ACHN (cell line): ENCODE results near the gene PRMT5.
"Not testable (repeated sequence)": the region's sequence is repeated elsewhere in the genome, so short reads cannot be mapped to it uniquely, and the experiment has no call there.

ENCODE experiments used
- DNase-seq: peaks from one replicate; pipeline ENCODE4 v3.0.0-alpha.2; 2015
- in situ Hi-C: cut with HindIII; loops from 2 replicates; pipeline ENCODE4 v1.10.0; 2017; ENCODE audit warnings: low sequenced_read_pairs, low pct_ligation_motif_present, low pct_unique_long_range_greater_than_20kb

The PRMT5 gene

DNA sequence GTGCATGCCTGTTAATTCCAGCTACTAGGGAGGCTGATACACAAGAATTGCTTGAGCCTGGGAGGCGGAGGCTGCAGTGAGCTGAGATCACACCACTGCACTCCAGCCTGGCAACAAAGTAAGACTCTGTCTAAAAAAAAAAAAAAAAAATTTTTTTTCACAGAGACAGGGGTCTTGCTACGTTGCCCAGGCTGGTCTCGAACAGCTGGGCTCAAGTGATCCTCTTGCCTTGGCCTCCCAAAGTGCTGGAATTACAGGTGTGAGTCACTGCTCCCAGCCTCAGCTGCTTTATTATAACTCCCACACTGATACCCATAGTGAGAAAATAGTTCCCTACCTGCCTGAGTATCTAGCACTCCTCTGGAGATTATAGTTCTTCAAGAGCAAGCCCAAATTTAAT lies 16.5 kb upstream of the PRMT5 start:
- no peak for DNase-seq
- in situ Hi-C loops, result no loop called here

DNA sequence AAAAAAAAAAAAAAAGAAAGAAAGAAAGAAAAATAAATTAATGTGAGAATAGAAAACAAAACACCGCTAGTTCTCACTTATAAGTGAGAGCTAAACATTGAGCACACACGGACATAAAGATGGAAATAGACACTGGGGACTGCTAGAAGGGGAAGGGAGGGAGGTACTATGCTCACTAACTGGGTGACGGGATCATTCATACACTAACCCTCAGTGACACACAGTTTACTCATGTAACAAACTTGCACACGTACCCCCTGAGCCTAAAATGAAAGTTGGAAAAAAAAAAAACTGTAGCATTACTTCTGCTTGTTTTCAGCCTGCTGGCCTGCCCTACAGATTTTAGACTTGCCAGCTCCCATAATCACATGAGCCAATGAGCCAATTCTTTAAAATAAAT lies 10.5 kb upstream of the PRMT5 start:
- in situ Hi-C loops, result no loop called here
- DNase-seq, result no peak

DNA sequence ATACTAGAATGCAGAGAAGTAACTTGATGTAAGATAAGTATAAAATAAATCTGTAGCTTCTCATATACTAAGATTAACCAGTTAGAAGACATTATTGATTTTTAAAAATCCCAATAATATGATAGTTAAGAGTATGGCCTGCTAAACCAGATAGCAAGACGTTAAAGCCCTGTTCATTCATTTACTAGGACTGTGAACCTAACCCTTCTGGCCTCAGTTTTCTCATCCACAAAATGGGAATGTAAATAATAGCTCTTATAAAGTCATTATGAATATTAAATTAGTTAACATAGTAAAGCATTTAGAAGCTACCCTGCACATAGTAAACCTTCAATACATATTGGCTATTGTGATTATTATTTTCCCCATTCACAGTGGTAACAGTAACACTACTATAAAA lies 6.0 kb upstream of the PRMT5 start:
- DNase-seq, result no peak
- in situ Hi-C loops, result no loop called here

DNA sequence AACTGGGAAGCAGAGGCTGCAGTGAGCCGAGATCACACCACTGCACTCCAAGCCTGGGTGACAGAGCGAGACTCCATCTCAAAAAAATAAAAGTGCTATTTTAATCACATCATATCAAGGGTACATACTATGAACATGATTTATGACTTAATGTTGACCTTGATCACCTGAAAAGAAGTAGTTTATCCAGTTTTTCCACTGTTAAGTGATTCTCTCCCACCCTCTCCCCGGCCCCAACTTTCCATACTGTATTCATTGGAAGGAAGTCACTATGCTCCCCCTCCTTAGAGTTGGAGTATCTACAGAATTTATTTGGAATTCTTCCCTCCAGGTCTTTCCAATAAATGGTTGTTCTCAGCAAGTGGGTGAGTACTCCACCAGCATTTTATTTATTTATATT lies 3.0 kb upstream of the PRMT5 start:
- DNase-seq, result no peak
- in situ Hi-C loops, result no loop called here

DNA sequence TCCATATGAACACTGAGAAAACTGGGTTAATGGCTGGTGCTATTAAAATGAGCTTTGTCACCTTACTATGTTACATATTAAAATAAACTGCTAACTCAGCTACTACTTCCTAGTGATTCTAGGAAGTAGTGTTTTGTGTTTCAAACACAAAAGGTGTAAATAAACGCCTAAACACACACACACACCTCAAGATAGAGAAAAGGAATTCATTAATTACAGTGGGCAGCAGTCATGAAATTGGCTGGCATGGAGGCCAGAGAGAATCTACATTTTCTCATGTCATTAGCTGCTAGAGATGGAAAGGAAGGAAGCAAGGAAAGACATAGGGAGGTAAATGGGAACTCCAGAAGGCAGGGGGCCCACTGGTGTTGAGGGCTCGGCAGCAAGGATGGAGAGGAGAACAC lies 787 bp upstream of the PRMT5 start:
- in situ Hi-C loops, result no loop called here
- no peak for DNase-seq

DNA sequence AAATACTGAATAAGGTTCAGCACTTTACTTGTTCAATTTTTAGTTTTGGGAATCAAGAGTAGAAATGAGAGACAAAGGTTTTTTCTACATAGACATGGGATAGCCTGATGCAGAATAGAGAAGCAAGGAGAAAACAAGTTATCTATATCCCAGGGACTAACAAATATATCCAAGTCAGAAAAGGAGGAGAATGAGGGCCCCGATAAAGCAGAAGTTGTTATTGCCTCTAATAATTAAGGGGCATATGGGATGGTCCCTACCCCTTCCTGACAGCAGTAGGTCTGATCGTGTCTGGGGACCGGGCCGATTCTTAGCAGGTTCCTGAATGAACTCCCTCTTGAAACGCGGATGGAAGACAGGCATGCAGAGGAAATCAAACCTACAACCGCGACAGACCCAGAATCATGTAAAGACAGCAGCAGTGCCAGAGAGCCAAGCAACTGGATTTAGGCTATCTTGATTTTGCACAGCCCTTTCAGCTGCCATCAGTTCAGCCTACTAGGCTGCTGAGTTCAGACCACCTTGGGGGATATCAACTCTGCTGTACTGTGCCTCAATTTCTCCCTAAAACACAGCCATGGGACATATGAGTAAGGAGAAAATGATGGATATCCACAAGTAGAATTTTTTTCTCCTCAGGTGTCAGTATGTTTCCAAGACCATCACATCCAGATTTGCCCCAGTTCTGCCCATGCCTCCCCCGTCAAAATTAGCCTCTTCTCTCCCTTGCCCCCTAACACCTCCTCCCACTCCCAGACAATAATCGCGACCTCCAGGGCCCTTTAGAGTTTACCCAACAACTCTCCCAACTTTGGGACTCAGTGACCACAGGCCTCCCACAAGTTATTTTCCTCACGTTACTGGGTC lies 706 bp downstream of the PRMT5 start:
- no peak for DNase-seq
- in situ Hi-C loops, result no loop called here

DNA sequence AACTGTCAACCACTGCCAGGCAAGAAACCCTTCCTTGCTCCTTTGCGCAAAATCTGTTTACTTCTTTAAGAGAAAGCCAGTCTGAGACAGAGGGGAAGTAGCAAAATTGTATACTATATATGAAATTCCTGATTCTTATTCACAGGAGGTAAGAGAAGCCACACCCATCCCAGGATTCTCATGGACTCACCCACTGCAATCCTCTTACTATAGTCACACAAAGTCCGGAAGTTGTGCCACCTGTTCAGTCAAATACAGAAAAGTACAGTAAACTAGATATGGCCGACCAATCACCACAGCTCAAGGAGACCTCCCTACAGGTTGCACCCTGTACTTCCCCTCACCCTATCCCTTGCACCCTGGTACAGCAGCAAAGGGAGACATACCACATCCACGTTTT lies 2.9 kb downstream of the PRMT5 start:
- in situ Hi-C loops, result no loop called here
- DNase-seq, result no peak

DNA sequence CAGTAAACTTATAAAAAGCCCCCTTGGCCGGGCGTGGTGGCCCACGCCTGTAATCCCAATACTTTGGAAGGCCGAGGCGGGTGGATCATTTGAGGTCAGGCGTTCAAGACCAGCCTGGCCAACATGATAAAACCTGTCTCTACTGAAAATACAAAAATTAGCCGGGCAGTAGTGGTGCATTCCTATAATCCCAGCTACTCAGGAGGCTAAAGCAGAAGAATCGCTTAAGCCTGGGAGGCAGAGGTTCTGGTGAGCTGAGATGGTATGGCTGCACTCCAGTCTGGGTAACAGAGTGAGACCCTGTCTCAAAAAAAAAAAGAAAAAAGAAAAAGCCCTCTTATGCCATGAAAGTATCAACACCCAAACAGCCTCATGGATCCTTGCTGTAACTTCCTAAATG lies 3.7 kb downstream of the PRMT5 start:
- no peak for DNase-seq
- in situ Hi-C loops, result no loop called here

DNA sequence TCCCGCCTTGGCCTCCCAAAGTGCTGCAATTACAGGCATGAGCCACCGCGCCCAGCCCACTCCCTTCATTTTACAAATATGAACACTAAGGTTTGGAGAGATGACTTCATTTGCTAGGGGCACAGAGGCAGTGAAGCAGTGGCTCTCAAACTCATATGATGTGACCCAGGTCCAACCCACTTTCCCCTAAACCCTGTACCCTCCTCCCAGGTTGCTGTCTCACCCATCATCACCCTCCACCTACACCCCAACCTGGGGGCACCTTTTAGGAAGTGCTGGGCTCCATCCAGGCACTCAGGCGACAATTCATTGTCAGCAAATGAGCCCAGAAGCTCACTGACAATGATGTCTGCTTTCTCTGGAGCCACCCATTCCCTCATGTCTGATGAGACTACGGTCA lies 5.4 kb downstream of the PRMT5 start:
- DNase-seq, result no peak
- in situ Hi-C loops, result no loop called here

DNA sequence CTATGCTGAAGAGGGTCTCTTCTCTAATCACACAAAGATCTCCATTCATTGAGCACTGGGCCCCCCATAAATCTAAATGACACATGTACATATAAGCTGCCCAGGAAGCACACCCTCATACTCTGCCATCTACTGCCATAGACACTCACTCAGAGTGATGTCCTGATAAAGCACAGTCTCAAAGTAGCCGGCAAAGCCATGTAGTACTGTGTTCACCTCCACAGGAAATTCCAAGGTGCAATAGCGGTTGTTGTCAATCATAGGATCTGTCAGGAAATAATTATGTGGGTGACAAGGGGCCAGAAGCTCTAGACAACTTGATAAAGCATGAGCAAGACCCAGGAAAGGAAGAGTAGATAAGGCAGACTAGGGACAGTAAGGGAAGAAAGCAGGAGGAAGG lies 6.9 kb downstream of the PRMT5 start:
- in situ Hi-C loops, result no loop called here
- no peak for DNase-seq

DNA sequence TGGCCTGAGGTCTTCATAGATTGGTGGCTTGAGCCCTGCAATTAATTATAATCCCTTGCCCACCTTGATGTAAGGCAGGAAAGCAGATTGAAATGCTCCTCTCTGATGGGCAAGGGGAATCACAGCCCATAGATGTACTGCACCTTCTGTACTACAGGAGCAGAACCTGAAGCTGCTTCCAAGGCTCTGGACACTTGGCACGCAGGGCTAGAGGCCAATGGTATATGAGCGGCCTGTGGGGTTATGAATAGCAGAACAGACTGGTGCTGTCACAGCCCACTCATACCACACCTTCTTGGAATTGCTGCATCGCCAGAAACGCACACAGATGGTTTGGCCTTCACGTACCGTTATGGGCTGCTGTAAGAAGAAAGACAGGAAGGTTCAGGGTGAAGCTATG lies 8.5 kb downstream of the PRMT5 start:
- DNase-seq, result no peak
- in situ Hi-C loops, result no loop called here

DNA sequence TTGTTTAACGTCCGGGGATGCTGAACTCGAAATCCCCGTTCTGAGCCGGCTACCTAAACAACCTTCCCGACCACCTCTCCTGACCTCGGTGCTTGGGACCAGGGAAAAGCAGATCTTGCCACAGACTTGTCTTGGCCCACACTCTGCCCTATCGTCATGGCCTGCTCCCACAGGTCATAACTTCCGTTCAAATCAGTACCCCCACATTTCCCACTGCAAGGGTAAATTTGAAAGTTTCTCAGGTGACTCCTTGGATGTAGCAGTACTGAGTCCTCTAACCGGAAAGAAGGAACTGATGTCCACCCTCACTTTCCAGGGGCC lies 9.6 kb downstream of the PRMT5 start:
- in situ Hi-C loops, result no loop called here
- no peak for DNase-seq

DNA sequence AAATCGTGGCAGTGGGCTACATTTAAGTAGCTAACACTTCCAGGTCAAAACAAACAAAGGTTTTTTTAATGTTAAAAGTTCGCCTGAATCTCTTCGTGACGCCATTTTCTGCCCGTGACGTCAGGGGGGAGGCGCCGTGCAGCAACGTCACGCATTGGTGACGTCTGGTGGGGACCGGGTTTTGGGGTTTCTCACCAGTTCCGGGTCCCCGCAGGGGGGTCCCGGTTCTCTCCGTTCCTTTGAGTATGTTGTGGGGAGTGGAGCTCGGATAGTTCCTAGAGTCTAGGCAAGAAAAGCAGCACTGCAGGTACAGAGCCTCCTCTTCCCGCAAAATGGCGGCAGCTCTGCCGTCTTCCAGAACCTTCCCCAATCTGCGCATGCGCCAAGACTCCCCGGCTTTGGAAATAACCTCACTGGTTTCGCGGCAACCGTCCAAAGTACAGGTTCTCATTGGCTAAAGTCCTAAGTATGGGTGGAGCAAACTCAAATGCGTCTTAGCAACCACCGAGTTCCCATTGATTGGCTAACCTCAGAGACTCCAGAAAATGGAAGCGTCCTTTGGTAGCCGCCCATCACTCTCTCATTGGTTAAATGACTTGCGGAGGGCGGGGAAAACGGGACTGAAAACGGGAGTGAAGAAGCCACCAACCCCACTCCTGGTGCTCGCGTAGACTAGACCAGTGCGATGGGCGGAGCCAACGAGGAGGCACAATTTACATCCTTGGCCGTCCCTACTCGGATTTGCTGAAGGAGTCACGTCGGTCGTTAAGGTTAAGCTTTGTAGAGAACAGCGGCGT lies 10.2 kb downstream of the PRMT5 start, which contains the start of gene RBM23:
Gene RBM23, minus strand, starts transcription at position 346 of the 797 bp plus-strand sequence.
- peak; percentile 99 for DNase-seq
- in situ Hi-C loops, result no loop called here

DNA sequence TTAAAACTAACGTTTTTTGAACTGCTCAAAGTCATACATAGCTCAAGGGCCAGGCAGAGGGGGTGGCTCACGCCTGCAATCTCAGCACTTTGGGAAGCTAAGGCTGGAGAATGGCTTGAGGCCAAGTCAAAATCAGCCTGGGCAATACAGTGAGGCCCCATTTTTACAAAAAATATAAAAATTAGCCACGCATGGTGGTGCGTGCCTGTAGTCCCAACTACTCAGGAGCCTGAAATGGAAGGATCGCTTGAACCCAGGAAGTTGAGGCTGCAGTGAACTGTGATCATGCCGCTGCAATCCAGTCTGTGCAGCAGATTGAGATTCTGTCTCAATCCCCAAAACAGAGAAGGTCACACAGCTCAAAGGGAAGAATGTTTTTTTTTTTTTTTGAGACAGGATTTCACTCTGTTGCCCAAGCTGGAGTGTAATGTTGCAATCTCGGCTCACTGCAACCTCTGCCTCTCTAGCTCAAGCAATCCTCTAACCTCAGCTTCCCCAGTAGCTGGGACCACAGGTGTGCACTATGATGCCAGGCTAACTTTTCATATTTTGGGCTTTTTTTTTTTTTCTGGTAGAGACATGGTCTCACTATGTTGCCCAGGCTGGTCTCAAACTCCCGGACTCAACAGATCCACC lies 13.2 kb downstream of the PRMT5 start:
- in situ Hi-C loops, result no loop called here
- DNase-seq, result no peak

DNA sequence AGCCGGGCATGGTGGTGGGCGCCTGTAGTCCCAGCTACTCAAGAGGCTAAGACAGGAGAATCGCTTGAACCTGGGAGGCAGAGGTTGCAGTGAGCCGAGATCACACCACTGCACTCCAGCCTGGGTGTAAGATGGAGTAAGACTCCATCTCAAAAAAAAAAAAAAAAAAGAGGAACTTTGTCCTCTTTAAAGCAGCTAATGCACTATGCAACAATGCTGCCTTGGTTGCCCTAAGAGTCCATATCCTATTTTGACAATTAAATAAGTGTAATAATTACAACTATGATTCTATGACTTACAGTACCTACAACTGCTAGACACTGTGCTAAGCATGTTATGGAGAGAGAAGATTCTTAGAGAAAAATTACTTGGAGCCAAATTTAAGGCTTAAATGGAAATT lies 14.3 kb downstream of the PRMT5 start:
- in situ Hi-C loops, DNase-seq: not testable (repeated sequence)

DNA sequence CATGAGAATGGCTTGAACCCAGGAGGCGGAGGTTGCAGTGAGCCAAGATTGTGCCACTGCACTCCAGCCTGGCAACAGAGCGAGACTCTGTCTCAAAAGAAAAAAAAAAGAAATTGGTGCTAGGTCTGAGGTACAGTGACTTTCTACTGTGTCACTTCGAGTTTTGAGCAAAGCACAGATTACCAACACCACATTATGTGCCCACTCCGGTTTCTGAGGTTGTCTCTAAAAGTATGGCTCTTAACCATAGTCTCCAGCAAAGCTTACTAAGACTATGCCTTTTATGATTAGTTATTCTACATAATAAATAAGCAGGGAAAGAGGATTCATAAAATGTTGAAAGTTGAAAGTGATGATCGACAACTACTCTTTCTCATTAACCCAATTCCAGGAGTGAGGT lies 18.3 kb downstream of the PRMT5 start:
- no peak for DNase-seq
- in situ Hi-C loops, result no loop called here

DNA sequence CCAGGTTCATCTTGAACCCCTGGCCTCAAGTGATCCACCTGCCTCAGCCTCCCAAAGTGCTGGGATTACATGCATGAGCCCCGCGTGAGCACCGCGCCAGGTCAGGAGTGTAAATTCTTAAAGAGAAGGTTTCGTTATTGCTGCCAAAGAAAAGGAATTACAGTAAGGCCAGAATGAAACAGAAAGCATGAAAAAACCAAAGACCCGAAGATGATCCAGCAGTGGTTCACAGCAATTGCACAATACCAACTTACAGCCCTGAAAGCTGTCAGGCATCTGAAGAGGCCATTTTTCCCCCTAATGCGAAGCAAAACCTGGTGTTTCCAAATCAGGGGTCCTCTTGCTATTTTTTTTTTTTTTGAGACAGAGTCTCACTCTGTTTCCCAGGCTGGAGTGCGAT lies 20.6 kb downstream of the PRMT5 start:
- no peak for DNase-seq

DNA sequence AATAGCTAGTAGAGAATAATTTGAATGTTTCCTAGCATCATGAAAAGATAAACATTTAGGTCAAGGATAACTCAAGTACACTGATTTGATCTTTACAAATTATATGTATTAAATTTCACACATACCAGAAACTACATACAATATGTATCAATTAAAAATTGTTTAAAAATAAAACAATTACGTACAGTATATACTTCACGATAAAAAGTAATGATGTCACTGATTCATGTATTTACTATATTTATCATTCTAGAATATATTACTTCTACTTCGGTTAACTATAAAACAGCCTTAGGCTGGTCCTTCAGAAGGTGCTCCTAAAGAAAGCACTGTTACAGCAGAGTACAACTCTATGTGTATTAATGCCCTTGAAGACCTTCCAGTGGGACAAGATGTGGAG lies 21.7 kb downstream of the PRMT5 start:
- in situ Hi-C loops, result no loop called here
- DNase-seq, result no peak

More for the DNA sequence above, 20.6 kb downstream of the PRMT5 start:
- in situ Hi-C loops, result no loop called here

DNA sequence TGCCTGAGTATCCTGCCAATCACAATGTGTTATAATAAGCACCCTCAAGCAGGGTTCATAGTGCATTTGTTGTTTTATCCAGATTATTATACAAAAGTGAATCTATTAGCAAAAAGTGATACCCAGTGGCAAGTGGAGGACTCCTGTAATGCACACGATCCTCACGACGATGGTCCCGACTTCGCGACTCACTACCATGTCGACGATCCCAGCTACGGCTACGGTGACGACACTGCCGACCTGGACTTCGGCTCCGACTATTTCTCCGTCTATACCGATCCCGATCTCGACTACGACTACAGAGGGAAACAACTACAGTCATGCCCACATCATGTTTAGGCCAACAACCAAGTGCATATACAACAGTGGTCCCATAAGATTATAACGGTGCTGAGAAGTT lies 23.1 kb downstream of the PRMT5 start:
- in situ Hi-C loops, result no loop called here
- DNase-seq, result no peak

DNA sequence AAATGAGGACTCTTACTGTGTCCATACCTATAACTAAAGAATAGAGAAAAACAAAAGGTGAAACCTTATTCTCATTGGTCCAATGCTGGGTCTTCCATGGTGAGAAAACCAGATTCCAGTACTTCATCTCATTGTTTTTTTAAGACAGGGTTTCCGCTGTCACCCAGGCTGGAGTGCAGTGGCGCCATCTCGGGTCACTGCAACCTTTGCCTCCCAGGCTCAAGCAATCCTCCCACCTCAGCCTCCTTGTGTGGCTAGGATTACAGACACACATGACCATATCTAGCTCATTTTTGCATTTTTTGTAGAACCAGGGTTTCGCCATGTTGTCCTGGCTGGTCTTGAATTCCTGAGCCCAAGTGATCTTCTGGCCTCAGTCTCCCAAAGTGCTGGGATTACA lies 23.5 kb downstream of the PRMT5 start:
- in situ Hi-C loops, result no loop called here
- DNase-seq, result no peak
